Neural progenitor cell (in vitro differentiated cells): ENCODE measurements around the gene C10orf71. TPM values are rescaled to one million over a fixed set of nuclear protein-coding genes. Genes with fewer than 3 reads are reported as not detected.

Source experiments
- DNase-seq: peaks from one replicate; pipeline ENCODE4 v3.0.0-alpha.2; 2016; ENCODE audit warnings: low spot score
- H2AFZ ChIP-seq: fragments of 200-600 bp; sonication (generic); replicated peaks from 2 replicates; pipeline ENCODE4 v1.6.1; 2016; ENCODE audit warnings: antibody characterized with exemption
- H3F3A ChIP-seq: fragments of 200-600 bp; sonication (generic); 2 replicates; pipeline ENCODE4 v1.6.1; 2016; ENCODE audit warnings: antibody characterized with exemption, low read depth
- H3K27ac ChIP-seq: fragments of 200-600 bp; sonication (generic); 2 replicates; pipeline ENCODE4 v1.5.1; 2016; ENCODE audit warnings: mild to moderate bottlenecking
- H3K27me3 ChIP-seq: fragments of 200-600 bp; sonication (generic); 2 replicates; pipeline ENCODE4 v1.6.1; 2016; ENCODE audit warnings: mild to moderate bottlenecking, moderate library complexity
- H3K36me3 ChIP-seq: fragments of 200-600 bp; sonication (generic); 2 replicates; pipeline ENCODE4 v1.5.1; 2016
- H3K4me1 ChIP-seq: fragments of 200-600 bp; sonication (generic); 2 replicates; pipeline ENCODE4 v1.6.1; 2016; ENCODE audit warnings: mixed run types
- H3K4me2 ChIP-seq: fragments of 200-600 bp; sonication (generic); 2 replicates; pipeline ENCODE4 v1.6.1; 2016
- H3K4me3 ChIP-seq: fragments of 200-600 bp; sonication (generic); 2 replicates; pipeline ENCODE4 v1.5.1; 2016
- H3K79me2 ChIP-seq: fragments of 200-600 bp; sonication (generic); 2 replicates; pipeline ENCODE4 v1.6.1; 2016; ENCODE audit warnings: low read depth
- H3K9ac ChIP-seq: fragments of 200-600 bp; sonication (generic); 2 replicates; pipeline ENCODE4 v1.6.1; 2016
- H3K9me3 ChIP-seq: fragments of 200-600 bp; sonication (generic); 2 replicates; pipeline ENCODE4 v1.5.1; 2016; ENCODE audit warnings: low read depth
- H4K20me1 ChIP-seq: fragments of 200-600 bp; sonication (generic); 2 replicates; pipeline ENCODE4 v1.6.1; 2016; ENCODE audit warnings: low read depth
- H3K27ac Mint-ChIP-seq: 3 replicates; pipeline ENCODE4 v1.8.0; 2021; ENCODE audit warnings: mixed read lengths
- H3K27me3 Mint-ChIP-seq: 2 replicates; pipeline ENCODE4 v1.8.0; 2022; ENCODE audit warnings: low read depth, mild to moderate bottlenecking, inconsistent platforms, moderate library complexity, mixed read lengths; ENCODE audit not compliant: insufficient read depth
- H3K36me3 Mint-ChIP-seq: 3 replicates; pipeline ENCODE4 v1.8.0; 2021; ENCODE audit warnings: mixed read lengths
- H3K4me1 Mint-ChIP-seq: 3 replicates; pipeline ENCODE4 v1.8.0; 2021; ENCODE audit warnings: mixed read lengths
- H3K4me3 Mint-ChIP-seq: 3 replicates; pipeline ENCODE4 v1.8.0; 2021; ENCODE audit warnings: mild to moderate bottlenecking, moderate library complexity, mixed read lengths
- H3K9me3 Mint-ChIP-seq: 3 replicates; pipeline ENCODE4 v1.8.0; 2020; ENCODE audit warnings: mixed read lengths
- EZH2 ChIP-seq: fragments of 200-600 bp; sonication (generic); IDR thresholded peaks from 2 replicates; pipeline ENCODE4 v1.6.1; 2017; ENCODE audit warnings: antibody characterized with exemption, mild to moderate bottlenecking, moderate library complexity
- EZH2phosphoT487 ChIP-seq: fragments of 200-600 bp; sonication (generic); IDR thresholded peaks from 2 replicates; pipeline ENCODE4 v1.6.1; 2017; ENCODE audit warnings: antibody characterized with exemption
- total RNA-seq: library from RNA; depleted of rRNA; stranded (reverse); fragments of >200 nt; gene quantifications from 2 replicates; pipeline ENCODE4 v1.2.3, GENCODE V29; 2015; ENCODE audit warnings: low replicate concordance
- TF ChIP-seq, protein P1 (sequence below): fragments of 200-600 bp; sonication (generic); IDR thresholded peaks from 2 replicates; pipeline ENCODE4 v1.5.1; 2017; ENCODE audit warnings: antibody characterized with exemption, mild to moderate bottlenecking

C10orf71 gene
- total RNA-seq, 1 donor from 2014 or later: not detected

DNA sequence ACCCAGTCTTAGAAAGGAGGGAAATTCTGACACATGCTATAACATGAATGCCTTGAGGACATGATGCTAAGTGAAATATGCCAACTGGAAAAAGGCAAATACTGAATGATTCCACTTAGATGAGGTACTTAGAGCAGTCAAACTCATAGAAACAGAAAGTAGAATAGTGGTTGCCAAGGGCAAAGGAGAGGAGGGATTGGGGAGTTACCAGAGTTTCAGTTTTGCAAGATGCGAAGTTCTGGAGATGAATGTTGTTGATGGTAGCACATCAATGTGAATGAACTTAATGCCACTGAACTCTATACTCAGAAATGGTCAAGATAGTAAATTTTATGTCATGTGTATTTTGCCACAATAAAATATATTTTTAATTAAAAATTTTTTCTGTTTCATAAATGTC, 58.0 kb downstream of the C10orf71 start:
- TF ChIP-seq, protein P1, sequence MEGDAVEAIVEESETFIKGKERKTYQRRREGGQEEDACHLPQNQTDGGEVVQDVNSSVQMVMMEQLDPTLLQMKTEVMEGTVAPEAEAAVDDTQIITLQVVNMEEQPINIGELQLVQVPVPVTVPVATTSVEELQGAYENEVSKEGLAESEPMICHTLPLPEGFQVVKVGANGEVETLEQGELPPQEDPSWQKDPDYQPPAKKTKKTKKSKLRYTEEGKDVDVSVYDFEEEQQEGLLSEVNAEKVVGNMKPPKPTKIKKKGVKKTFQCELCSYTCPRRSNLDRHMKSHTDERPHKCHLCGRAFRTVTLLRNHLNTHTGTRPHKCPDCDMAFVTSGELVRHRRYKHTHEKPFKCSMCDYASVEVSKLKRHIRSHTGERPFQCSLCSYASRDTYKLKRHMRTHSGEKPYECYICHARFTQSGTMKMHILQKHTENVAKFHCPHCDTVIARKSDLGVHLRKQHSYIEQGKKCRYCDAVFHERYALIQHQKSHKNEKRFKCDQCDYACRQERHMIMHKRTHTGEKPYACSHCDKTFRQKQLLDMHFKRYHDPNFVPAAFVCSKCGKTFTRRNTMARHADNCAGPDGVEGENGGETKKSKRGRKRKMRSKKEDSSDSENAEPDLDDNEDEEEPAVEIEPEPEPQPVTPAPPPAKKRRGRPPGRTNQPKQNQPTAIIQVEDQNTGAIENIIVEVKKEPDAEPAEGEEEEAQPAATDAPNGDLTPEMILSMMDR: no peak
- no peak for TF ChIP-seq EZH2phosphoT487
- H3K4me3 Mint-ChIP-seq: no peak overlapping the region
- no peak overlapping the region for H3K4me3 ChIP-seq
- H3K4me1 Mint-ChIP-seq: peaks cover 5% of the 10 kb centered on the region
- no peaks in the 10 kb centered on the region for H3K79me2 ChIP-seq
- H3K27me3 Mint-ChIP-seq: peaks cover 6% of the 10 kb centered on the region
- H3K9me3 ChIP-seq: no peaks in the 10 kb centered on the region
- no peak overlapping the region for H3K27ac ChIP-seq
- H3K36me3 Mint-ChIP-seq: no peaks in the 10 kb centered on the region
- no peak overlapping the region for H3K4me2 ChIP-seq
- no peak overlapping the region for H3K9ac ChIP-seq
- no peak overlapping the region for H3K27ac Mint-ChIP-seq
- H3F3A ChIP-seq: no peaks in the 10 kb centered on the region
- no peaks in the 10 kb centered on the region for H3K4me1 ChIP-seq
- H3K9me3 Mint-ChIP-seq: no peaks in the 10 kb centered on the region
- H3K36me3 ChIP-seq: no peaks in the 10 kb centered on the region
- H2AFZ ChIP-seq: no peak overlapping the region
- H3K27me3 ChIP-seq: no peaks in the 10 kb centered on the region
- H4K20me1 ChIP-seq: no peaks in the 10 kb centered on the region
- no peak for DNase-seq

DNA sequence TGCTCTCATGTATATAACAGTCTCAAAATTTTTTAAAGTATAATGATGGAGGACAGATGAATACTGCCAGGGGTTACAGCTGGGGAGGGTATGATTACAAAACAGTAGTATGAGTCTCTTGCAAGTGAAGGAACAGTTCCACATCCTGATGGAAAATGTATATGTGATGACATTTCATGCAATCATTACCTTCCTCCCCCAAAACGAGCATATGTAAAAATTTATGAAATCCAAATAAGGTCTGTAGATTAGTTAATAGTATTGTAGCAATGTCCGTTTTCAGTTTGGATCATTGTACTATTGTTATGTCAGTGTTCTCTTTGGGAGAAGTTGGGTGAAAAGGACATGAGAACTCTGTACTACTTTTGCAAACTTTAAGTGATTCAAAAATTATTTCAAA, 58.9 kb downstream of the C10orf71 start:
- no peaks in the 10 kb centered on the region for H3K36me3 ChIP-seq
- no peaks in the 10 kb centered on the region for H3K9me3 ChIP-seq
- no peaks in the 10 kb centered on the region for H3K36me3 Mint-ChIP-seq
- H3K9me3 Mint-ChIP-seq: no peaks in the 10 kb centered on the region
- no peak overlapping the region for H3K27ac Mint-ChIP-seq
- H3K4me3 ChIP-seq: no peak overlapping the region
- H3K4me1 Mint-ChIP-seq: peaks cover 5% of the 10 kb centered on the region
- H3K27me3 Mint-ChIP-seq: peaks cover 8% of the 10 kb centered on the region
- no peaks in the 10 kb centered on the region for H3K27me3 ChIP-seq
- no peak overlapping the region for H3K4me3 Mint-ChIP-seq
- H2AFZ ChIP-seq: no peak overlapping the region
- no peaks in the 10 kb centered on the region for H3K4me1 ChIP-seq
- no peak overlapping the region for H3K4me2 ChIP-seq
- no peaks in the 10 kb centered on the region for H4K20me1 ChIP-seq
- no peak overlapping the region for H3K27ac ChIP-seq
- no peak for DNase-seq
- H3K9ac ChIP-seq: no peak overlapping the region
- H3K79me2 ChIP-seq: no peaks in the 10 kb centered on the region
- no peaks in the 10 kb centered on the region for H3F3A ChIP-seq
- TF ChIP-seq, protein P1: no peak
- TF ChIP-seq EZH2 (no peak), EZH2phosphoT487 (no peak)

DNA sequence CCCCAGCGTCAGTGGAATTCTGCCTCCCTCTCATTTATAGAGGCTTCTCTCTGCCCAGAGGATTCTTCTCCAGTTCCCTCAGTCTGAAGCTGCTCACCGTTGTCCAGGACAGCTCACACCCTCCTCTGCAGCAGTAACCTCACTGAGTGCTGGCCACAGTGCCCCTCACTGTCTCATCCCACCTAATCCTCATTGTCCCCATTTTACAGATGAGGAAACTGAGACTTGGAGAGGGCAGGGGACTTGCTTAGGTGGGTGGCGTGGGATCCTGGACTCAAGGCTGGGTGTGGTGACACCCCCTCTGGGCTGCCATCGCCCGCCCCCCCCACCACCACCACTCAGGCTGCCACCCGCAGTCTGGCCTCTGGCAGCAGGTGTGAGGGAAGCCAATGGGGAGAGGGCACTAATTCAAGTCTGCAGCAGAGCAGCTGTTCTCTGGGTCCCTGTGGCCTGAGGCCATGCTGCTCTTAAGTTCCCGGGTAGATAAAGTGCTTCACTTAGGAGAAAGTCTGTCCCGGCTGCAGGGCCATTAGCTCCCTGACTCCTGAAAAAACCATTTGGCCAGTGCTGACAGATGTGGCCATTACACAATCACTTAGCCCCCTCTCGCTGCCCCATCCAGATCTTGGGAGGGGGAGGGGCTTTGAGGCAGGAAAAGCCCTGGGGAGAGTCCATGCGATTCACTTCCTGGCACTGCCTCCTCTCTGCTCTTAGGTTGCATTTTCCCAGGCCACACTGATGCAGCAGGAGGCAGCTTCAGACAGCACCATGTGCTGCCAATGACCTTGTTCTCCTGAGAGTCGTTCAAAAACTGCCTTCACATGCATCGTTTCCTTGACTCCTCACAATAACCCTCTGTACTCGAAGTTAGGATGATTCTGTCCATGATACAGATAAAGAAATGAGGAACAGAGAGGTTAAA, 60.6 kb downstream of the C10orf71 start:
- Mint-ChIP-seq H3K27me3 (peaks cover 8% of the 10 kb centered on the region), H3K27ac (no peak overlapping the region), H3K4me3 (no peak overlapping the region), H3K9me3 (no peaks in the 10 kb centered on the region), H3K4me1 (peaks cover 5% of the 10 kb centered on the region), H3K36me3 (no peaks in the 10 kb centered on the region)
- no peak for TF ChIP-seq EZH2
- TF ChIP-seq, protein P1: no peak
- TF ChIP-seq EZH2phosphoT487: no peak
- Histone ChIP-seq H3K27me3 (no peaks in the 10 kb centered on the region), H3F3A (no peaks in the 10 kb centered on the region), H3K9ac (no peak overlapping the region), H4K20me1 (no peaks in the 10 kb centered on the region), H3K9me3 (no peaks in the 10 kb centered on the region), H3K4me2 (no peak overlapping the region), H3K4me1 (no peaks in the 10 kb centered on the region), H3K79me2 (no peaks in the 10 kb centered on the region), H3K4me3 (no peak overlapping the region), H3K27ac (no peak overlapping the region), H3K36me3 (no peaks in the 10 kb centered on the region), H2AFZ (no peak overlapping the region)
- no peak for DNase-seq
